Measurements from ENCODE around the gene AGAP9.
"Not testable (repeated sequence)": the region's sequence is repeated elsewhere in the genome, so short reads cannot be mapped to it uniquely, and the experiment has no call there.

The AGAP9 gene

DNA sequence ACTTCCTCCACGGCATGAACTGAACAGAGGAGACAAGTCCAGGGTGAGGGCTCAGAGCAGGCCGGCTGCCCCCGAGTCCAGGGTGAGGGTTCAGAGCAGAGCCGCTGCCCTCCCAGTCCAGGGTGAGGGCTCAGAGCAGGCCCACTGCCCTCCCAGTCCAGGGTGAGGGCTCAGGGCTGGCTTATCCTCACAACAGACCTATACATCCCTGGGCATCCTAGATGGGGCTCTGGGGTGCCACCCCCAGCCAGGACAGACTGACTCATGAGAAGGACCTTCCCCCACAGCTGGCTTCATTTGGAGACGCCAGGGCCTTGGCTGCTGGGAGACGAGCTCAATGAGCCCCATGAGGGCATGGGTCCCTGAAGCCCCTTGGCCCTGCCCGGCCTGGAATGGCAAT, 33.8 kb downstream of the AGAP9 start:
- in situ Hi-C loops (cut with MboI; ENCODE audit: low sequenced_read_pairs): not testable (repeated sequence)

DNA sequence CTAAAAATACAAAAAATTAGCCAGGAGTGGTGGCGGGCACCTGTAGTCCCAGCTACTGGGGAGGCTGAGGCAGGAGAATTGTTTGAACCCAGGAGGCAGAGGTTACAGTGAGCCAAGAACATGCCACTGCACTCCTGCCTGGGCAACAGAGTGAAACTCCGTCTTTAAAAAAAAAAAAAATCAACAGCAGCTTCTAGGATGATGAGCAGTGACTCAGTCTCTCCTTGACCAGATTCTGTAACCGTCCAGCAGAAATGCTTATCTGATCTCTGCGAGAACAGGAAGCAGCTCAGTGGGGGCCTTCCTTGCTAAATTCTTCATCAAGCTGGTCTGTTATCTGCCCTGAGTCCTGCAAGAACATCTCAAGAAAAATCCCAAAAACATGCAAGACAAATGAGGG, 37.5 kb downstream of the AGAP9 start:
- in situ Hi-C loops (cut with MboI; ENCODE audit: low sequenced_read_pairs): not testable (repeated sequence)

DNA sequence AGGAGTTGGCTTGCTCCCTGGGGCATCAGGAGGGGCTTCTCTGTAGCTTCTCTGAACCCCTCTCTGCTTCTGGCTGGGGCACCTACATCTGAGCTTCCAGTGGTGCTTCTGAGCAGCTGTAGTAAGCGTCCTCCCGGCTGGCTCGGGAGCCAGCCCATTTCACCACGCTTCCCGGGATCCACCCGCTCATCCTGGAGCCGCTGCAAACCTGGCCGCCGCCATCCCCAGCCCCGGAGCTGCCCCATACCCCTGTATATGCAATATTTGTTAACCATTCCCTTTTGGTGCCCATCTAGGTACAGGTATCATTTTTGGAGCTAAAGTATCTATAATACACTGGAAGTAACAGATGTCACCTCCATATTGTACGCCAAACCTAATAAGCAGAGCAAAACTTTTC, 38.7 kb downstream of the AGAP9 start:
- in situ Hi-C loops (cut with MboI; ENCODE audit: low sequenced_read_pairs): not testable (repeated sequence)

- in situ Hi-C loops (cut with MboI; ENCODE audit: low sequenced_read_pairs): not testable (repeated sequence)
These were observed 39.5 kb downstream of the AGAP9 start, which contains the start of gene ANXA8 for GRCh38 chr10:47483923-47484322. ANXA8 (minus strand) TSS chr10:47484115; CDS start chr10:47483933, 182 bp downstream.

DNA sequence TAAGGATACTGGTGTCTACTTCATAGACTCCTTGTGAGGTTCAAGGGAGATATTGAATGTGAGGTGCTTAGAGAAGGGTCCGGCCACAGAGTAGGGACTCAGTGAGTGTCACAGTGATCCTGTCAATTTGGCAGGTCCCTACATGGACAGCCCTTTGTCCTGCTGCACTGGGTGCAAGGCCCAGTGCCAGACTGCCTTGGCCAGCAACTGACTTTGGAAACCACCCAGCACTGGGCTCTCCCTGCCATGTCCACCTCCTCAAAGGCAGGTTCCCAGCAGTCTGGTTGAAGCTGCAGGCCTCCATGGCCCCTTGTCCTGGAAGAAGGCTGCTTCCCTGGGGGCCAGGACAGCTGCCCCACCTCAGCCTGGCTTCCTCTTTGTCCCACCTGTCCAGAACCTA, 41.1 kb downstream of the AGAP9 start:
- in situ Hi-C loops (cut with MboI; ENCODE audit: low sequenced_read_pairs): not testable (repeated sequence)

- in situ Hi-C loops (cut with MboI; ENCODE audit: low sequenced_read_pairs): not testable (repeated sequence)
These were observed 41.7 kb downstream of the AGAP9 start for GRCh38 chr10:47481768-47482181.

DNA sequence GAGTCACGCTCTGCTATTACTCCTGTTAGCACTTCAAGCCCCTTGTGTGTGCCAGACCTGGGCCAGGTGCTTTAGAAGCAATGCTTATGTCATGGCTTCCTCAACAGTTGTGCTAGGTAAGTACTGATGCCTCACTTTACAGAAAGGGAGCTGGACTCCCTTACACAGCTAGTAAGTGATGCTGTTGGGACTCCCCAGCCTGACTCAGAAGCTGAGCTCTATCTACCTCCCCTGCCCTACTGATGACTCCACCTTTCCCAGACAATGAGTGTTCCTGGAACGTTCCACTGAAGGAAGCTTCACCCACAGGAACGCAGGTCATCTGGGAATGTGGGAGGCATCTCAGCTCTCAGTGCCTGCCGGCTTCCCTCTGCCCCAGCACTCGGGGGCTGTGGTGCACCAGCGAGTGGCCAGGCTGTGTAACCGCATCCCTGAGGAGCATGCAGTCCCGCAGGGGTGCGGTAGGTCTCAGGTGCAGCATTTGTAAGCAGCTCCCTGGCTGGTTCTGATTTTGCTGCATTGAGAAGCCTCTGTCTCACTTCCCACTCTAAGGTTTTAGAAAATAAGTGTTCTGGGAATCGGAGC, 42.2 kb downstream of the AGAP9 start:
- in situ Hi-C loops (cut with MboI; ENCODE audit: low sequenced_read_pairs): not testable (repeated sequence)

DNA sequence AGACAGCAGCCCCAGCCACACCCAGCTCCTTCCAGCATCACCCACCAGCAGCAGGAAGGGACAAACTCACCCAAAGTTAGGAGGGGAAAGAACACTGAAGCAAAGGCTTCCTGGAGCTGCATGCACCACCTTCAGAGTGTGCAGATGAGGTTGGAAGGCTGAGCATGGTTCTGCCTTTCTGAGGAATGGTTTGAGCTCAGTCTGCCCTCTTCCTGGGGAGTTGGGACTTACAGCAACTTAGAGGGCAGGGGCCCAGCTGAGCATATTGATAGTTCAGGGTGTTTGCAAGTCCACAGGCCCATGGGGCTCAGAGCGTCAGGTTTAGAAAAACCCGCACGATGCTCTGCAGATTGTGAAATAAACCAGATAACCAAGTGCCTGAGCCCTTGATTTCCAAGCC, 43.3 kb downstream of the AGAP9 start:
- in situ Hi-C loops (cut with MboI; ENCODE audit: low sequenced_read_pairs): not testable (repeated sequence)

DNA sequence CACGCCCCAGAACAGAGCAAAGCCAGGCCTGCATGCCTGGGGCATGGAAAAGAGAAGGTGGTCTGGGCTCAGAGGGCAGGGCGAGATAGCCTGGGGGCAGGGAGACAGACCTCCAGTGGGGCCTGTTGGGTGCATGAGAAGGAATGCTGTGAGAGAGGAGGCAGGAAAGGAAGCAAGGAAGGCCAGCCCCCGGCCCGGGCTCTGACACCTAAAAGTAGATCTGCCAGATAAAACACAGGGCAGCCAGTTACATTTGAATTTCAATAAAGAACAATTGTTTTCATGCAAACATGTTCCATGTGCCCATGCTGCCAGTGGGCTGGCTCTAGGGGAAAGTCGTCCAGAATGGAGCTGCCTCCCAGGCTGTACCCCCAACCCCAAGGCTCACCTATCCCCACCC, 45.3 kb downstream of the AGAP9 start:
- in situ Hi-C loops (cut with MboI; ENCODE audit: low sequenced_read_pairs): not testable (repeated sequence)

GRCh38 chr10:47477078-47477477, 46.4 kb downstream of the AGAP9 start:
- in situ Hi-C loops (cut with MboI; ENCODE audit: low sequenced_read_pairs): not testable (repeated sequence)

- in situ Hi-C loops (cut with MboI; ENCODE audit: low sequenced_read_pairs): not testable (repeated sequence)
These were observed 48.3 kb downstream of the AGAP9 start for GRCh38 chr10:47475101-47475500.

DNA sequence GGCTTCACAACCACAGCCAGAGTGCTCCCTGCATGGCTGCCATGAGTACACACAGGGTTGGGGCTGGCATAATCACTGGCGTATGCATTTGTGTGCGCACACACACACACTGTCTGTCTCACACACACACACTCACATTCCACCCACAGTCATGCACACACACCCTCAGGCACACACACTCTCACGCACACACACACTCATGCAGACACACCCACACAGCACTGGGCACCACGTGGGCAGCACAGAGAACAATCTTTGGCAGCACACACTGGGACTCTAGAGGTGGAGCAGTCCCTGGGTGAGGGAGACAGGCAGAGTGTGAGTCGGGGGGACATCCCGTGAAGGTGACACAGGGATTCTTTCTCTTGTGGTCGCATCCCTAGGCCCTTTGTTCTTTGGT, 49.9 kb downstream of the AGAP9 start:
- in situ Hi-C loops (cut with MboI; ENCODE audit: low sequenced_read_pairs): not testable (repeated sequence)

DNA sequence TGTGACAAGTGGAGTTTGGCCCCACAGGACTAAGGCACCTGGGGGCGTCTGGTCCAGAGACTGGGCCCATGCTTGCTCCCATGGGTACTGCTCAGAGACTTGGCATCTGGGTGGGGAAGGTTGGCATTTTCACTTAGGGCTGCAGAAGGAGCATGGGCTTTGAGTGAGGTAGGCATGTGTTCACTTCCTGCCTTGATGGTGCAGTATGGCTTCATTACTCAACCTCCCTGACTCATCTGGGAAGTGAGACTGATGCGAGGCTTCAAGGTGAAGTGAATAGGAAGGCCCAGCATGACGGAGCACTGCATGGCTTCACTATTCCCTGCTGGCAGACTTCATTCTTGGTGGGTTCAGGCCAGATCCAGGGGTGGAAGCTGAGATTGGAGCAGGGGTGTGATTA, 50.8 kb downstream of the AGAP9 start:
- in situ Hi-C loops (cut with MboI; ENCODE audit: low sequenced_read_pairs): not testable (repeated sequence)

DNA sequence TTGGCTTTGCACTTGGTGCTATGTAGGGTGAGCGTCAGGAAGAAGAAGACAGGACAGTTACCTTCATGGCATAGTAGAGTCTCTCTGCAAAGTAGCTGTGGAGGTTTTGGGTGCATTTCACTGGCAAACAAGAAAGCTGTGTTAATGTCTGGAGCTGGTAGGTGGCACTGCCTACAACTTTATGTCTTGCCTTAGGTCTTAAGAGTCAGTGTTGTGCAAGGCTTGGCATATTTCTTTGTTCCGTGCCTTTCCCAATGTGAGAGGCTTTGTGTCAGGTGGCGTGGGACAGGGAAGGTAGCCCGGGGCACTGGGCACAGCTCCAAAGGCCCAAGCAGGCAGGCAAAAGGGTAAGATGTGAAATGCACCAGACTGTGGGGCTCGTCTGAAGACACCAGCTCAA, 51.4 kb downstream of the AGAP9 start:
- in situ Hi-C loops (cut with MboI; ENCODE audit: low sequenced_read_pairs): not testable (repeated sequence)

- in situ Hi-C loops (cut with MboI; ENCODE audit: low sequenced_read_pairs): not testable (repeated sequence)
These were observed 54.5 kb downstream of the AGAP9 start for GRCh38 chr10:47468731-47469528.

GRCh38 chr10:47467957-47468356, 55.5 kb downstream of the AGAP9 start:
- in situ Hi-C loops (cut with MboI; ENCODE audit: low sequenced_read_pairs): not testable (repeated sequence)

GRCh38 chr10:47467458-47467857, 56.0 kb downstream of the AGAP9 start:
- in situ Hi-C loops (cut with MboI; ENCODE audit: low sequenced_read_pairs): not testable (repeated sequence)

DNA sequence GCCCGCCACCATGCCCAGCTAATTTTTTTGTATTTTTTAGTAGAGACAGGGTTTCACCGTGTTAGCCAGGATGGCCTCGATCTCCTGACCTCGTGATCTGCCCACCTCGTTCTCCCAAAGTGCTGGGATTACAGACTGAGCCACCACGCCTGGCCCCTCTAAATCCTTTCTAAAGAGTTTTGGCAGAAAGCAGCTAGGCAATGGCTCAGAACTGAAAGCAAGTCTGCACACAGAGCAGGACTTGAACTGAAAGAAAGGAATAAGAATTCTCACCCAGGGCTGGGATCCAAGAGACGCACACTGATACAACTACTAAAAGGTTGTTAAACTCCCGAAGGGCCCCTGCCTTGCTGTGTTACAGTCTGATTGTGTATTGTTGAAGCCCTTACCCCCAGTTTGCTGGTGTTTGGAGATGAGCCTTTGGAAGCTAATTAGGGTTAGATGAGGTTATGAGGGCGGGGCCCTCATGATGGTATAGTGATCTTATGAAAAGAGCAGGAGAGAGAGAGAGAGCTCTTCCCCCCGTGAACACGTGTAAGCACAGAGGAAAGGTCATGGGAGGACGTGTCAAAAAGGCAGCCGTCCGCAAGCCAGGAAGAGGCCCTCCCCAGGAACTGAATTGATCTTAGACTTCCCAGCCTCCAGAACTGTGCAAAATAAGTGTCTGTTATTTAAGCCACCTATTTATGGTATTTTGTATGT, 58.1 kb downstream of the AGAP9 start:
- in situ Hi-C loops (cut with MboI; ENCODE audit: low sequenced_read_pairs): not testable (repeated sequence)

DNA sequence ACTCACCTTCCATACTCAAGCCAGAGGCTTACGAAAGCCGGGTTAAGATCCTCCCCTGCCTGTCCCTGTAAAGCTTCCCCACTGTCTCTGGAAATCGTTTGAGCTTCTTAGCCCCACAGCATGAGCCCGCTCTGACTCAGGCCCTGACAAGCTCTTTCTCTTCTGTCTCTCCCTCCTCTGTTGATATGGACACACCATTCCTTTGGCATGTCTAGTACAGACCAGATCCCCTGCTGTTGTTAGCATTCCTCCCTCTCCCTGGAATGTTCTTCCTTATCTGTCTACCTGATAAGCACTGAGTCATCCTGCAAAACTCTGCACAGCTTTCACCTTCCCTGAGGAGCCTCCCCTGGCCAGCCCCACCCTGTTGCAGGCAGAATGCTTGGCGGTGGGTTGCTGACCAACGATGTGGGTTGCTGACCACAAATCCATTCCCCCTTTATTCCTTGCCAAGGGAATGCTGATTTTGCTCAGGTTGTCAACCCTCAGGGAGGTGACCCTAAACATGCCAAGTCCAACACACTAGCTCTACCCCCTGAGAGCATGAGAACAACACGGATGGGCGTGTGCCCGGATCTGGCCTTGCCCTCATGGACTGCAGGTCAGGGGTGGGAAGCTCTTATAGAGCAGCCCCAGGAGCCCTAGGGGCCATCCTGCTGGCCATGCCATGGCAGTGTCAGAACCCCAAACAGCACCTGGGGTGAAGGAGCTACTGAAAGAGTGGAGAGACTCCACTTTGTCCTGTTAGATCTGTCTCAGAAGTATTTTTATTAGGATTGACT, 60.7 kb downstream of the AGAP9 start:
- in situ Hi-C loops (cut with MboI; ENCODE audit: low sequenced_read_pairs): not testable (repeated sequence)

- in situ Hi-C loops (cut with MboI; ENCODE audit: low sequenced_read_pairs): not testable (repeated sequence)
These were observed 62.2 kb downstream of the AGAP9 start for GRCh38 chr10:47461261-47461687.
